GM21381 (cell line): ENCODE results near the gene MMP7.

Experiments
- ATAC-seq: cut with Tn5 transposase; IDR thresholded peaks from one replicate; pipeline ENCODE4 v1.9.1; 2021; ENCODE audit warnings: mild to moderate bottlenecking, moderate library complexity; ENCODE audit not compliant: unreplicated experiment

MMP7 gene

GRCh38 chr11:102530558-102530957, at the start of gene MMP7:
Gene MMP7 (minus strand): TSS chr11:102530747. CDS start chr11:102530700, 47 bp downstream.
- no peak for ATAC-seq

- no peak for ATAC-seq
These were observed 47.2 kb upstream of the MMP7 start for GRCh38 chr11:102577723-102578122.

GRCh38 chr11:102577182-102577581, 46.6 kb upstream of the MMP7 start:
- ATAC-seq = peak; percentile 52

- ATAC-seq = no peak
These were observed 45.8 kb upstream of the MMP7 start for GRCh38 chr11:102576350-102576749.

GRCh38 chr11:102575012-102575411, 44.5 kb upstream of the MMP7 start:
- no peak for ATAC-seq

- ATAC-seq = no peak
These were observed 43.3 kb upstream of the MMP7 start for GRCh38 chr11:102573851-102574250.

GRCh38 chr11:102572554-102573220, 42.1 kb upstream of the MMP7 start:
- no peak for ATAC-seq

- ATAC-seq = no peak
These were observed 38.3 kb upstream of the MMP7 start for GRCh38 chr11:102568851-102569250.

GRCh38 chr11:102566112-102566511, 35.6 kb upstream of the MMP7 start:
- ATAC-seq = no peak

- ATAC-seq = peak; percentile 60
These were observed 33.6 kb upstream of the MMP7 start for GRCh38 chr11:102564110-102564509.

GRCh38 chr11:102561636-102562035, 31.1 kb upstream of the MMP7 start:
- no peak for ATAC-seq

- peak; percentile 81 for ATAC-seq
These were observed 30.0 kb upstream of the MMP7 start for GRCh38 chr11:102560555-102561011.

GRCh38 chr11:102559839-102560238, 29.3 kb upstream of the MMP7 start:
- peak; percentile 37 for ATAC-seq

GRCh38 chr11:102555091-102555490, 24.5 kb upstream of the MMP7 start:
- no peak for ATAC-seq

GRCh38 chr11:102553835-102554282, 23.3 kb upstream of the MMP7 start:
- ATAC-seq = peak; percentile 73

- no peak for ATAC-seq
These were observed 22.1 kb upstream of the MMP7 start for GRCh38 chr11:102552447-102553194.

- no peak for ATAC-seq
These were observed 21.5 kb upstream of the MMP7 start for GRCh38 chr11:102552020-102552419.

GRCh38 chr11:102551169-102551781, 20.7 kb upstream of the MMP7 start:
- no peak for ATAC-seq

GRCh38 chr11:102546923-102547471, 16.4 kb upstream of the MMP7 start:
- ATAC-seq = peak; percentile 76

- peak; percentile 53 for ATAC-seq
These were observed 15.9 kb upstream of the MMP7 start for GRCh38 chr11:102546427-102546826.

- no peak for ATAC-seq
These were observed 15.2 kb upstream of the MMP7 start for GRCh38 chr11:102545701-102546100.
